Peyer's patch (tissue), 4 donors: Measurements from ENCODE around the gene FMNL3.
"Not testable (repeated sequence)": the region's sequence is repeated elsewhere in the genome, so short reads cannot be mapped to it uniquely, and the experiment has no call there.

Experiments used
- CTCF ChIP-seq, 6 experiments: fragments of 450-650 bp in 4 of 6; fragments of 200-600 bp in 2 of 6; sonication (generic) in 1 of 6; IDR thresholded peaks; one replicate each; pipeline ENCODE4 v1.5.1; 2017 to 2019; ENCODE audit warnings: antibody characterized with exemption in 6 of 6, mild to moderate bottlenecking in 3 of 6, moderate library complexity in 1 of 6
- POLR2A ChIP-seq, 2 donors: fragments of 450-650 bp; IDR thresholded peaks; one replicate each; pipeline ENCODE4 v1.5.1; 2017; ENCODE audit warnings: antibody characterized with exemption in 2 of 2, mild to moderate bottlenecking in 2 of 2, moderate library complexity in 2 of 2

- not testable (repeated sequence) for TF ChIP-seq CTCF, POLR2A (IDR thresholded peaks at IDR 0.05)
Measured at GRCh38 chr12:49713952-49714351, 6.7 kb upstream of the FMNL3 start.
